Fibroblast of villous mesenchyme (primary cell): Measurements from ENCODE around the gene HIBADH. TPM values are rescaled to one million over a fixed set of nuclear protein-coding genes. Genes with fewer than 3 reads are reported as not detected.

Experiments used
- DNase-seq: peaks from one replicate; pipeline ENCODE4 v3.0.0-alpha.2; 2010; ENCODE audit warnings: low read depth
- H3K4me3 ChIP-seq: 2 replicates; pipeline ENCODE4 v1.5.1; 2011; ENCODE audit warnings: low read depth, mild to moderate bottlenecking, low read length
- CTCF ChIP-seq: IDR thresholded peaks from 2 replicates; pipeline ENCODE4 v1.5.1; 2012; ENCODE audit warnings: low read depth, mild to moderate bottlenecking, low read length; ENCODE audit not compliant: insufficient read depth
- total RNA-seq: library from RNA; depleted of rRNA; stranded (reverse); fragments of >200 nt; gene quantifications from 2 replicates; pipeline ENCODE4 v1.2.3, GENCODE V29; 2012

HIBADH gene
- 36.4 and 70.0 TPM in 2 replicates for total RNA-seq

DNA sequence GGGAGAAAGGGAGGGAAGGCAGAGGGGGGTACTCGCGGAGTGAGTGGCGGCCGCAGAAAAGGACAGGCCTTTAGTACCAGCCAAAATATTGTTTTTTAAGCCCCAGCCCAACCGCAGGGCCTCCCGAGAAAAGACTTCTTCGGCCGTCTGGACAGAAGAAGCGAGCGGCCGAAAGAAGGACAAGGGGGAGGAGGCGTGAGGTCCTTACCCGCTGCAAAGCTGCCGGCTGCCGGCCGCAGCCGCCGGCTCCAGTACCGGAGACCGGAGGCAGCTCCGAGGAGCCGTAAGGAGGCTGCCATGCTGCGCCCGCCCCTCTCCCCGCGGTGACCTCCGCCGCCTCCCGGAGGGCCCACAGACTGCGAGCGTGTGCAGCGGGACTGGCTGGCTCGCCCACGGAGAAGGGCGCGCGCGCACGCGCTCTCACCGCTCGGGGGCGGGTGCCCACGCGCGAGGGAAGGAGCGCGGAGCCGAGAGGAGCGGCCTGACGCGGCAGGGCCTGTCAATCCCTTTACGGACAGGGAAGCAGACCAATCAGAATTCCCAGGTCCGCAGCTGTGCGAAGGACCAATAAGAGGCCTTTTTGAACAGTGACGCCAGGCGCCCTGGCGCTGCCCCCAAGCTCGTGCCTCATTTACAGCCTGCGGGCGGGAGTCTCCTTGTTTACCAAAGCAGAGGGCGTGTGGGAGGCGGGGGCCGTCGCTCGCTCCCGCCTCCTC, at the start of gene HIBADH:
TSS of gene HIBADH (minus strand) at position 394 of the 716 bp plus-strand sequence. CDS start at position 299, 95 bp downstream.
- peak within 1 kb of the TSS; percentile 92 for H3K4me3 ChIP-seq
- TF ChIP-seq CTCF: peak; percentile 3
- DNase-seq: peak; percentile 100

GRCh38 chr7:27712217-27712616, 49.5 kb upstream of the HIBADH start:
- TF ChIP-seq CTCF: no peak
- DNase-seq: no peak
- H3K4me3 ChIP-seq: no peak overlapping the region

GRCh38 chr7:27709137-27710075, 46.7 kb upstream of the HIBADH start:
- no peak for TF ChIP-seq CTCF
- DNase-seq: peak; percentile 63
- no peak overlapping the region for H3K4me3 ChIP-seq

- no peak overlapping the region for H3K4me3 ChIP-seq
- DNase-seq: no peak
- TF ChIP-seq CTCF: no peak
Measured at GRCh38 chr7:27708485-27708884, 45.8 kb upstream of the HIBADH start.

DNA sequence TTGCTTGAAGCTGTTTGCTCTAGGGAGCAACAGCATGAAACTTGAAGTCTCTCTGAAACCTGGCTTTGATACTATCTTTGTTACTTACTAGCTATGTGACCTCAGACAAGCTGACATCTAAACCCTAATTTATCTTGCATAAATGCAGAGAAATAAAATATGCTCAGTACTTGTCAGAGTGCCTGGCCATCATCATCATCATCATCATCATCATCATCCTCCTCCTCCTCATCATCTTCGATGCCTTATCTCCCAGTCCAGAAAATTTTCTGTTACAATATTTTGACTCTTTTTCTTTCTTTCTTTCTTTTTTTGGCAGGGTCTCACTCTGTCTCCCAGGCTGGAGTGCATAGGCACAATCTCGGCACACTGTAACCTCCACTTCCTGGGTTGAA, 42.5 kb upstream of the HIBADH start:
- TF ChIP-seq CTCF: no peak
- no peak for DNase-seq
- no peak overlapping the region for H3K4me3 ChIP-seq

DNA sequence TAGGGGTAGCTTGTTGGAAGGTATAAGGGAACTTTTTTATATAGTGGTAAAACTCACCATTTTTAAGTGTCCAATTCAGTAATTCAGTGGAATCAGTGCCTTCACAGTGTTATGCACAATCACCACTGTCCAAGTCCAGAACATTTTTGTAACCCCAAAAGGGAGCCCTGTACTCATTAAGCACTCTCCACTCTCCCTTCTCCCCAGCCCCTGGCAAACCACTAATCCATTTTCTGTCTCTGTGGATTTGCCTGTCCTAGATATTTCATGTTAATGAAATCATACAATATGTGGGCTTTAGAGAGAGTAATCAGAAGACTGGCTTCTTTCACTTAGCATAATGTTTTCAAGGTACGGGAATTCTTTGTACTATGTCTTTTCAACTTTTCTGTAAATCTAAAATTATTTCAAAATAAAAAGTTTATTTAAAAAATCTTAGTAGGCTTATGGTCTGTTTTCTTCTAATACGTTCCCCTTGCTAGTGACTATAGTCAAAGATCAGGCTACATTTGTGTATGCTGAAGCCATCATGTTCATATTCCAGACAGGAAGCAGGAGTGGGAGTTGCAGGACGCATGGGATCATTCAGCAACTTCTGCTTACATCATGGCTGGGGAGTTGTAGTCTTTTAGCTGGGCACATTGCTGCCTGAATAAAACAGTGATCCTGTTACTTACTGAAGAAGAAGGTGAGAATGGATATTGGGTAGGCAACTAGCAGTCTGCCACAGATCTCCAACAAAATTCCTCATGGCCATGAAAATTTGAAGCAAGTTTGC, 41.9 kb upstream of the HIBADH start:
- no peak for DNase-seq
- TF ChIP-seq CTCF: no peak
- H3K4me3 ChIP-seq: no peak overlapping the region
